ENCODE measurements around the gene GPC5. TPM values are rescaled to one million over a fixed set of nuclear protein-coding genes. Genes with fewer than 3 reads are reported as not detected.

GPC5 gene
- total and polyA plus RNA-seq, 2 of the 13 experiments (the other 11 are each of a cell fraction or from before 2014, with no cell fraction given), result 0.02 to 0.07 TPM

DNA sequence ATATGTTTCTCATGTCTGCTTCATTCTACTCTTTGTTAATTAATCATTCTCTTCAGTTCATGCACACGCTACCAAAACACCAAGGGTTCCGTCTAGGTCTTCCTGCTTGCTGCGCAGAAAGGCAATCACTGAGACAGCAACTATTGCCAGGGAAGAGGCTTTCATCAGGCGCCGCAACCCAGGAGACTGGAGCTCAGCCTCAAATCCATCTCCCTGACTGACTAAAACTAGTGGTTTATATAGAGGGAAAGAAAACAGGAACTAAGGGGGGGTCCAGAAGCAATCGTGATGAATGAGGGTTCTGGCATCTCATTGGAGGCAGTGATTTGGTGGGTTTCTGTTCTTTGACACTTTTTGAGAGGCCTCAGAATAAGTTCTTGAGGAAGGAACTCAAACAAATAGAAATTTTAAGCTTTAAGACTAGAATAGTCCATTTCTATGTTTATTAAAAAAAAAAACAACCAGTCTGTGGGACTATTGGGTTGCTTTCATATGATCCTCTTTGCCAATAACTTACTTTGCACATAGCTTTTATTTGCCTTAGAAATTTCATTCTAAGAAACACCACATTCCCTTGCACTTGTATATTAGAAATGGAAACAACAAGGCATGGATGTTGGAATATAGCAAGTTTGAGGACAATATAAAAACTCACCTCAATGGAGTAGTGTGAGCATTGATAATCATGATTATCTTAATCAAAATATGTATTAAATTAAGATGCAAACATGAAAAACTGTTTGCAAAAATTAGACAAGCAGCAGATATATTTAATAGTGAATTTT is 1137.0 kb downstream of the GPC5 start:
- CTCF ChIA-PET (ENCODE audit: low intra/inter-chr PET ratio, low total read pairs), result no interaction called here
- WGBS (ENCODE audit: low lambda C conversion rate), result 53% methylated on average over 6 of the region's 6 CpGs
- H3K9ac ChIP-seq (ENCODE audit: insufficient read depth, low read depth, low read length), result no peak overlapping the region

DNA sequence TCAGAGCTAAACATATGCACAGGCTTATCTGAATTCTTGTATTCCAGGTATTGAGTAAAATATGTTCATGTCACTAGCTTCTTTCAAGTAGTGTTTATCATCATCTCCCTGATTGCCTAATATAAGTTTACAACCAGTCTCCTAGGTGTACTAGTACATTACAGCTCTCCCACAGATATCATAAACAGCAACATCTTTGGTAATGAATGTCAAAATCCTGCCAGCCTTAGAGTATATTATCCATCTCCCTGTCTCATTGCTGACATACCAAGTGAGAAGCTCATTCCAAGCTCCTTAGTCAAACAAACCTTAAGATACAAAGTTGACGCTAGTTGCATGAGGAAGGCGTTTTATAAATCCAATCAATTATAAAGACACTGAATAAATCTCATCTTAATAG is 1139.0 kb downstream of the GPC5 start:
- Histone ChIP-seq H2AFZ (ENCODE audit: low read length) (no peak overlapping the region), H3K4me1 (ENCODE audit: insufficient read depth, low read length) (no peaks in the 10 kb centered on the region), H3K4me3 (replicated peaks in 1 of 3; ENCODE audit: insufficient read depth in 1 of 3, low read depth in 2 of 3, low read length in 3 of 3) (no peak overlapping the region), H3K27ac (ENCODE audit: extremely low read length, insufficient read depth, low read length) (no peak overlapping the region), H4K20me1 (ENCODE audit: insufficient read depth, low read length) (no peaks in the 10 kb centered on the region), H3K9ac (ENCODE audit: insufficient read depth, low read depth, low read length) (no peak overlapping the region), H3K4me2 (ENCODE audit: low read depth, low read length) (no peak overlapping the region), H3K27me3 (ENCODE audit: control insufficient read depth in 1 of 2, insufficient read depth in 2 of 2, low read length in 2 of 2) (no peaks in the 10 kb centered on the region; a peak in 1 of 5 replicates), H3K9me3 (ENCODE audit: low read length) (no peaks in the 10 kb centered on the region), H3K79me2 (ENCODE audit: insufficient read depth, low read length) (no peaks in the 10 kb centered on the region), H3K36me3 (replicated peaks in 1 of 2; ENCODE audit: control insufficient read depth in 1 of 2, insufficient read depth in 2 of 2, low read length in 2 of 2) (no peaks in the 10 kb centered on the region)
- WGBS (ENCODE audit: low lambda C conversion rate), result 0% methylated on average over 2 of the region's 2 CpGs
- no TSS peak for BruUV-seq (replicated peaks)
- no peak for FAIRE-seq
- POLR2A ChIA-PET, result no interaction called here
- DNase-seq (ENCODE audit: low spot score), result no peak
- in situ Hi-C loops (cut with HindIII; ENCODE audit: extremely low pct_ligation_motif_present, low pct_unique_long_range_greater_than_20kb), result no loop called here
- ATAC-seq, result no peak
- CTCF ChIA-PET (ENCODE audit: low intra/inter-chr PET ratio, low total read pairs), result no interaction called here
- intact Hi-C loops (cut with micrococcal nuclease; ENCODE audit: unreplicated experiment), result no loop called here
- TF ChIP-seq NONO (IDR thresholded peaks at IDR 0.05) (no peak), NONO (CRISPR knock-in tag; conservative IDR thresholded peaks at IDR 0.05) (no peak), NRL (CRISPR knock-in tag; IDR thresholded peaks at IDR 0.05; ENCODE audit: borderline replicate concordance) (no peak), ZNF556 (CRISPR knock-in tag; IDR thresholded peaks at IDR 0.05; ENCODE audit: borderline replicate concordance) (no peak), NFYC (CRISPR knock-in tag; IDR thresholded peaks at IDR 0.05) (no peak), SMARCE1 (IDR thresholded peaks at IDR 0.05; ENCODE audit: borderline replicate concordance) (no peak), ATF7-NPFF (CRISPR knock-in tag; IDR thresholded peaks at IDR 0.05; ENCODE audit: low read depth) (no peak), TEAD2 (CRISPR knock-in tag; IDR thresholded peaks at IDR 0.05) (no peak), FOXC1 (CRISPR knock-in tag; IDR thresholded peaks at IDR 0.05; ENCODE audit: borderline replicate concordance) (no peak), PRPF4 (IDR thresholded peaks at IDR 0.05; ENCODE audit: low read depth, low read length, poor library complexity, severe bottlenecking) (no peak), ZNF75D (CRISPR knock-in tag; IDR thresholded peaks at IDR 0.05; ENCODE audit: borderline replicate concordance) (no peak), ZNF274 (CRISPR knock-in tag; IDR thresholded peaks at IDR 0.05) (no peak)
- TF ChIP-seq, protein P1, sequence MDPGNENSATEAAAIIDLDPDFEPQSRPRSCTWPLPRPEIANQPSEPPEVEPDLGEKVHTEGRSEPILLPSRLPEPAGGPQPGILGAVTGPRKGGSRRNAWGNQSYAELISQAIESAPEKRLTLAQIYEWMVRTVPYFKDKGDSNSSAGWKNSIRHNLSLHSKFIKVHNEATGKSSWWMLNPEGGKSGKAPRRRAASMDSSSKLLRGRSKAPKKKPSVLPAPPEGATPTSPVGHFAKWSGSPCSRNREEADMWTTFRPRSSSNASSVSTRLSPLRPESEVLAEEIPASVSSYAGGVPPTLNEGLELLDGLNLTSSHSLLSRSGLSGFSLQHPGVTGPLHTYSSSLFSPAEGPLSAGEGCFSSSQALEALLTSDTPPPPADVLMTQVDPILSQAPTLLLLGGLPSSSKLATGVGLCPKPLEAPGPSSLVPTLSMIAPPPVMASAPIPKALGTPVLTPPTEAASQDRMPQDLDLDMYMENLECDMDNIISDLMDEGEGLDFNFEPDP (CRISPR knock-in tag; conservative IDR thresholded peaks at IDR 0.05), result no peak
- TF ChIP-seq, protein P2, sequence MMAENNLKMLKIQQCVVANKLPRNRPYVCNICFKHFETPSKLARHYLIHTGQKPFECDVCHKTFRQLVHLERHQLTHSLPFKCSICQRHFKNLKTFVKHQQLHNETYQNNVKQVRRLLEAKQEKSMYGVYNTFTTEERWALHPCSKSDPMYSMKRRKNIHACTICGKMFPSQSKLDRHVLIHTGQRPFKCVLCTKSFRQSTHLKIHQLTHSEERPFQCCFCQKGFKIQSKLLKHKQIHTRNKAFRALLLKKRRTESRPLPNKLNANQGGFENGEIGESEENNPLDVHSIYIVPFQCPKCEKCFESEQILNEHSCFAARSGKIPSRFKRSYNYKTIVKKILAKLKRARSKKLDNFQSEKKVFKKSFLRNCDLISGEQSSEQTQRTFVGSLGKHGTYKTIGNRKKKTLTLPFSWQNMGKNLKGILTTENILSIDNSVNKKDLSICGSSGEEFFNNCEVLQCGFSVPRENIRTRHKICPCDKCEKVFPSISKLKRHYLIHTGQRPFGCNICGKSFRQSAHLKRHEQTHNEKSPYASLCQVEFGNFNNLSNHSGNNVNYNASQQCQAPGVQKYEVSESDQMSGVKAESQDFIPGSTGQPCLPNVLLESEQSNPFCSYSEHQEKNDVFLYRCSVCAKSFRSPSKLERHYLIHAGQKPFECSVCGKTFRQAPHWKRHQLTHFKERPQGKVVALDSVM (CRISPR knock-in tag; IDR thresholded peaks at IDR 0.05), result no peak

More for the DNA sequence above, 1137.0 kb downstream of the GPC5 start:
- Histone ChIP-seq H3K4me3 (replicated peaks in 1 of 3; ENCODE audit: insufficient read depth in 1 of 3, low read depth in 2 of 3, low read length in 3 of 3) (no peak overlapping the region), H3K79me2 (ENCODE audit: insufficient read depth, low read length) (no peaks in the 10 kb centered on the region), H4K20me1 (ENCODE audit: insufficient read depth, low read length) (no peaks in the 10 kb centered on the region), H3K27me3 (ENCODE audit: control insufficient read depth in 1 of 2, insufficient read depth in 2 of 2, low read length in 2 of 2) (no peaks in the 10 kb centered on the region; a peak in 1 of 5 replicates), H3K9me3 (ENCODE audit: low read length) (no peaks in the 10 kb centered on the region), H3K36me3 (replicated peaks in 1 of 2; ENCODE audit: control insufficient read depth in 1 of 2, insufficient read depth in 2 of 2, low read length in 2 of 2) (no peaks in the 10 kb centered on the region), H2AFZ (ENCODE audit: low read length) (no peak overlapping the region), H3K4me1 (ENCODE audit: insufficient read depth, low read length) (no peaks in the 10 kb centered on the region), H3K27ac (ENCODE audit: extremely low read length, insufficient read depth, low read length) (no peak overlapping the region), H3K4me2 (ENCODE audit: low read depth, low read length) (no peak overlapping the region)
- TF ChIP-seq PAF1 (CRISPR knock-in tag; IDR thresholded peaks at IDR 0.05) (no peak), KLF13 (CRISPR knock-in tag; IDR thresholded peaks at IDR 0.05) (no peak), PHF8 (CRISPR knock-in tag; IDR thresholded peaks at IDR 0.05) (no peak), FOXA3 (CRISPR knock-in tag; IDR thresholded peaks at IDR 0.05) (no peak), ZFP62 (CRISPR knock-in tag; IDR thresholded peaks at IDR 0.05) (no peak)
- ATAC-seq (no peak), DNase-seq (ENCODE audit: low spot score) (no peak), FAIRE-seq (no peak)
- in situ Hi-C loops (cut with HindIII; ENCODE audit: extremely low pct_ligation_motif_present, low pct_unique_long_range_greater_than_20kb), result no loop called here
- POLR2A ChIA-PET, result no interaction called here
- no TSS peak for BruUV-seq (replicated peaks)
- intact Hi-C loops (cut with micrococcal nuclease; ENCODE audit: unreplicated experiment), result no loop called here

Data from HepG2 (cell line).